SU-DHL-6 (cell line): ENCODE measurements around the gene TMEM63B.

Experiments
- H2AFZ ChIP-seq: fragments of 200-600 bp; sonication (generic); 2 replicates; pipeline ENCODE4 v1.6.1; 2014; ENCODE audit warnings: low read depth, mild to moderate bottlenecking, moderate library complexity, mixed read lengths, antibody characterized with exemption, low read length; ENCODE audit not compliant: severe bottlenecking
- H3F3A ChIP-seq: fragments of 200-600 bp; shearing (Covaris generic); 2 replicates; pipeline ENCODE4 v1.6.0; 2016; ENCODE audit warnings: antibody characterized with exemption, mild to moderate bottlenecking; ENCODE audit not compliant: insufficient read depth
- H3K27ac ChIP-seq: fragments of 200-600 bp; sonication (generic); 2 replicates; pipeline ENCODE4 v1.5.1; 2016; ENCODE audit warnings: low read depth, mild to moderate bottlenecking, low read length, moderate library complexity, mixed read lengths
- H3K27me3 ChIP-seq: fragments of 200-600 bp; sonication (generic), shearing (Covaris generic); 2 replicates; pipeline ENCODE4 v1.6.0; 2014; ENCODE audit warnings: mild to moderate bottlenecking, low read length
- H3K36me3 ChIP-seq: fragments of 200-600 bp; sonication (generic); 2 replicates; pipeline ENCODE4 v1.6.1; 2014; ENCODE audit warnings: mild to moderate bottlenecking, low read length, mixed read lengths
- H3K4me2 ChIP-seq: fragments of 300-600, 200-600 bp; shearing (Covaris generic), sonication (generic); 2 replicates; pipeline ENCODE4 v1.6.0; 2014; ENCODE audit warnings: low read length, low read depth, mild to moderate bottlenecking; ENCODE audit not compliant: poor library complexity, severe bottlenecking
- H3K4me3 ChIP-seq: fragments of 200-600 bp; sonication (generic); 2 replicates; pipeline ENCODE4 v1.5.1; 2014; ENCODE audit warnings: antibody characterized with exemption, low read length, mild to moderate bottlenecking, mixed read lengths; ENCODE audit not compliant: insufficient read depth, poor library complexity, severe bottlenecking
- H3K79me2 ChIP-seq: fragments of 200-600 bp; sonication (generic); 2 replicates; pipeline ENCODE4 v1.6.1; 2014; ENCODE audit warnings: mild to moderate bottlenecking, low read length, moderate library complexity; ENCODE audit not compliant: insufficient read depth
- H3K9ac ChIP-seq: fragments of 200-600 bp; sonication (generic); 2 replicates; pipeline ENCODE4 v1.7.0; 2014; ENCODE audit warnings: mild to moderate bottlenecking, low read length
- H3K9me2 ChIP-seq: fragments of 200-600 bp; sonication (generic); replicated peaks from 2 replicates; pipeline ENCODE4 v1.6.1; 2014; ENCODE audit warnings: low read length; ENCODE audit not compliant: insufficient read depth
- H3K9me3 ChIP-seq: fragments of 200-600 bp; sonication (generic); 2 replicates; pipeline ENCODE4 v1.6.1; 2014; ENCODE audit warnings: low read length, mixed read lengths; ENCODE audit not compliant: insufficient read depth
- H4K20me1 ChIP-seq: fragments of 200-600 bp; sonication (generic); 2 replicates; pipeline ENCODE4 v1.6.1; 2014; ENCODE audit warnings: low read depth, mild to moderate bottlenecking, antibody characterized with exemption, low read length, moderate library complexity, mixed read lengths
- CTCF ChIP-seq: fragments of 200-600 bp; sonication (generic); IDR thresholded peaks from one replicate; pipeline ENCODE4 v1.5.1; 2017; ENCODE audit warnings: antibody characterized with exemption, mild to moderate bottlenecking, low read length, moderate library complexity; ENCODE audit not compliant: insufficient read depth, poor library complexity, severe bottlenecking
- EZH2phosphoT487 ChIP-seq: fragments of 200-600 bp; sonication (generic), shearing (Covaris generic); conservative IDR thresholded peaks from 2 replicates; pipeline ENCODE4 v1.6.1; 2018; ENCODE audit warnings: mild to moderate bottlenecking, antibody characterized with exemption, low read length, moderate library complexity, mixed read lengths

Gene TMEM63B

GRCh38 chr6:44133981-44134711 lies 6.8 kb downstream of the TMEM63B start:
- Histone ChIP-seq H3K27ac (no peak overlapping the region), H3K9me3 (no peaks in the 10 kb centered on the region)

GRCh38 chr6:44135173-44135758 lies 7.9 kb downstream of the TMEM63B start:
- Histone ChIP-seq H3K4me3 (no peak overlapping the region), H3K9me2 (no peaks in the 10 kb centered on the region), H3F3A (0 out of 2 replicates have a peak, but pooled peaks cover under 1% of the 10 kb centered on the region), H3K79me2 (no peaks in the 10 kb centered on the region), H3K27ac (no peak overlapping the region), H4K20me1 (no peaks in the 10 kb centered on the region), H3K36me3 (no peaks in the 10 kb centered on the region), H3K27me3 (no peaks in the 10 kb centered on the region), H3K9me3 (no peaks in the 10 kb centered on the region), H3K9ac (no peak overlapping the region), H2AFZ (no peak overlapping the region), H3K4me2 (no peak overlapping the region)
- TF ChIP-seq EZH2phosphoT487: no peak
- TF ChIP-seq CTCF: no peak

More at GRCh38 chr6:44133981-44134711, 6.8 kb downstream of the TMEM63B start:
- H4K20me1 ChIP-seq: no peaks in the 10 kb centered on the region
- H3K9me2 ChIP-seq: no peaks in the 10 kb centered on the region
- H3K4me2 ChIP-seq: no peak overlapping the region
- H3K9ac ChIP-seq: no peak overlapping the region
- no peak overlapping the region for H3K4me3 ChIP-seq
- no peaks in the 10 kb centered on the region for H3K27me3 ChIP-seq
- no peak overlapping the region for H2AFZ ChIP-seq
- H3F3A ChIP-seq: peaks cover 11% of the 10 kb centered on the region; the same call in 1 of the 2 replicates
- no peaks in the 10 kb centered on the region for H3K36me3 ChIP-seq
- no peak for TF ChIP-seq CTCF
- no peak for TF ChIP-seq EZH2phosphoT487
- no peaks in the 10 kb centered on the region for H3K79me2 ChIP-seq

GRCh38 chr6:44135875-44136274 lies 8.5 kb downstream of the TMEM63B start:
- H2AFZ ChIP-seq: no peak overlapping the region
- H3K4me2 ChIP-seq: no peak overlapping the region
- no peaks in the 10 kb centered on the region for H3K27me3 ChIP-seq
- no peaks in the 10 kb centered on the region for H3K79me2 ChIP-seq
- H3F3A ChIP-seq: no peaks in the 10 kb centered on the region
- H3K27ac ChIP-seq: no peak overlapping the region
- no peak overlapping the region for H3K4me3 ChIP-seq
- no peak for TF ChIP-seq EZH2phosphoT487
- TF ChIP-seq CTCF: no peak
- no peaks in the 10 kb centered on the region for H3K9me3 ChIP-seq
- H3K9ac ChIP-seq: no peak overlapping the region
- H3K36me3 ChIP-seq: no peaks in the 10 kb centered on the region
- no peaks in the 10 kb centered on the region for H3K9me2 ChIP-seq
- H4K20me1 ChIP-seq: no peaks in the 10 kb centered on the region
